GM12864 (cell line): ENCODE data around the gene SP110.
"Not testable (repeated sequence)": the region's sequence is repeated elsewhere in the genome, so short reads cannot be mapped to it uniquely, and the experiment has no call there.

Source experiments
- DNase-seq: peaks from one replicate; pipeline ENCODE4 v3.0.0-alpha.2; 2011; ENCODE audit warnings: low read depth
- H3K4me3 ChIP-seq: 2 replicates; pipeline ENCODE4 v1.5.1; 2011; ENCODE audit warnings: mild to moderate bottlenecking, low read depth, low read length, control low read depth
- TF ChIP-seq, protein P1 (sequence below): IDR thresholded peaks from 2 replicates; pipeline ENCODE4 v1.5.1; 2011; ENCODE audit warnings: low read depth, mild to moderate bottlenecking, moderate library complexity, low read length, control low read depth, inconsistent platforms; ENCODE audit errors: missing control alignments

The SP110 gene

DNA sequence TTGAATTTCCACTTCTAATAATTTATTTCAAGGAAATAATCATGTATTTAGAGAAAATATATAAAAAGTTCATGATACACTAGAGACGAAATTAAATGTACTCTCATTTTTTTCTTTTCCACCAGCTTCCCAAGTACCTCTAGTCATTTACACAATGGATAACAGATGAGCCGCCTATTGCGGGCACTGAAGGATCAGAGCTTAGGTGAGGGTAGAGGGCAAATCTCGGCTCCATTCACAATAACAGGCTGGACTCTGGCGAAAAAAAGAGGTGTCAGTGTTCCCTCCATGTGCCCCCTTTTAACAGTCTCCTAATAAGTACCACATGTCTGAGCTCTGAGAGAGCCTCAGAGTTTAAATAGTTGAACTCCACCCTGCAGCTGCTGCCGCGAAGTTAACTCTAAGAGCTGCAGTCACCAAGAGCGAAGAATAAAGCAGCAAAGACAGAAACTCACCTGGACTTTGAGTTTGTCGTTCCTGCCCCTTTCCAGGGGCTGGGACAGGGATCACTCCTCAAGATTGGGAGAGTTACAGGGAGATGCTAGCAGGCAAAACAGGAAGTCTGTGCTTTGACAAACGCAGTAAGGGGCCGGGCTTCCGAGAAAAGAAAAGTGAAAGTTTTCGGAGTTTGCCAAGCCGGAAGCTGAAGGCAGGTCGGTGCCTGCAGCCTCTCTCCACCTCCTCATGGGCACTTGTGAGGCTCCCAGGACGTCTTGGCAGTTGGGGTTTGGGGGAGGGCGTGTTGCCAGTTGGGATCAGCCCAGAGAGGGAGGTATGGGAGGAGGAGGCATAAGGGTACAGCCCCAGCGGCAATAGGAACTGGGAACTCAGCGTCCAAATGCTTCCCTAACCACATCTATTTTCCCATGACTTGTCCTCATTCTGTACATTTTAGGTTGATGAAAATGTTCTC lies at the start of gene SP110:
SP110 (minus strand) TSS at position 566 of the 913 bp plus-strand sequence. CDS start 3,057 bp downstream, outside the sequence.
- DNase-seq = peak; percentile 70
- TF ChIP-seq, protein P1, sequence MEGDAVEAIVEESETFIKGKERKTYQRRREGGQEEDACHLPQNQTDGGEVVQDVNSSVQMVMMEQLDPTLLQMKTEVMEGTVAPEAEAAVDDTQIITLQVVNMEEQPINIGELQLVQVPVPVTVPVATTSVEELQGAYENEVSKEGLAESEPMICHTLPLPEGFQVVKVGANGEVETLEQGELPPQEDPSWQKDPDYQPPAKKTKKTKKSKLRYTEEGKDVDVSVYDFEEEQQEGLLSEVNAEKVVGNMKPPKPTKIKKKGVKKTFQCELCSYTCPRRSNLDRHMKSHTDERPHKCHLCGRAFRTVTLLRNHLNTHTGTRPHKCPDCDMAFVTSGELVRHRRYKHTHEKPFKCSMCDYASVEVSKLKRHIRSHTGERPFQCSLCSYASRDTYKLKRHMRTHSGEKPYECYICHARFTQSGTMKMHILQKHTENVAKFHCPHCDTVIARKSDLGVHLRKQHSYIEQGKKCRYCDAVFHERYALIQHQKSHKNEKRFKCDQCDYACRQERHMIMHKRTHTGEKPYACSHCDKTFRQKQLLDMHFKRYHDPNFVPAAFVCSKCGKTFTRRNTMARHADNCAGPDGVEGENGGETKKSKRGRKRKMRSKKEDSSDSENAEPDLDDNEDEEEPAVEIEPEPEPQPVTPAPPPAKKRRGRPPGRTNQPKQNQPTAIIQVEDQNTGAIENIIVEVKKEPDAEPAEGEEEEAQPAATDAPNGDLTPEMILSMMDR = no peak

DNA sequence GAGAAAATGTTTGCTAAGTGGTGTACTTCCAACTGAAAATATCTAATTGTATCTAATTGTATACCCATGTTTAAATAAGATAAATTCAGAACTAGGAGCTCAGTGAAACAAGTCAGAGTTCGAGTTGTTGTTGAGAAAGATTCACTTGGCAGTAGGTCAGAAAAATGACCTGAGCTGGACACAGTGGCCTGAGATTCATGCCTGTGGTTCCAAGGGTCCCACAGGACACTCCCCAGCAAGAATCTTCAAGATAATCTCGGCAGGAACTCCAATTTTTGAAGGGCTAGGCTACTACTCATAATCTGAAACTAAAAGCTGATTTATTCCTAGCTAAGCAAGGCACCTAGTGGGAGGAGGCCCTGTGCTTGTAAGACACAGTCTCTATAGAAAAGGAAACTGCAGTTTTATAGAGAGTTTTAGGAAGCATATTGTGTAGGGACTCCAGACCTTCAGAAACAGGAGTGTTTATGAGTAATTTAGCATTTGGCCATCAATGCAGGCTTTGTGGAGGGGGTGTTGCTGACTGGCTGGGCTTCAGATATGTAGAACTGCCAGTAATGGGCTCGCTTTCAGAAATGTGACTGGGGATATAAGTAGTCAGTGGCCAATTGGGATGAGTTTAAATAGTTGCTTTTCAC lies 48.9 kb upstream of the SP110 start:
- DNase-seq = no peak
- H3K4me3 ChIP-seq = no peak overlapping the region
- TF ChIP-seq, protein P1 = no peak

More for the DNA sequence above, at the start of gene SP110:
- H3K4me3 ChIP-seq = peak within 1 kb of the TSS; percentile 69

DNA sequence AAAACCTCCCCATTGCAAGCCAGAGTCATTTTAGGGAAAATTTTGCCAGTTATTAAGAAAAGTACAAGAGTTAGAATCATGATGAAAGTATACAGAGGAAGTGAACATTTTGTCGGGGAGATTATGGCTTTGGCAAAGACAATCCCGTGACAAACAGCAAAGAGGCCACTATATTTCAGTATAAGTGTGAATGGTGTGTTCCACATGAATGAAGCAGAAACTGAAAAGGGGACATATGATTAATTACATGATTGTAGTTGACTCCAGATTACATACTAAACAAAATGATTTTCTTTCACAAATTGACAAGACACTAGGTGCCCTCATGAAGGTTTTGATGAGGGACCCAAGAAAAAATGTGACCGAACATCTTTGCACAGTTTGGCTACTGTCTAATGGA lies 47.8 kb upstream of the SP110 start:
- H3K4me3 ChIP-seq = no peak overlapping the region
- DNase-seq = peak; percentile 41
- TF ChIP-seq, protein P1 = no peak

DNA sequence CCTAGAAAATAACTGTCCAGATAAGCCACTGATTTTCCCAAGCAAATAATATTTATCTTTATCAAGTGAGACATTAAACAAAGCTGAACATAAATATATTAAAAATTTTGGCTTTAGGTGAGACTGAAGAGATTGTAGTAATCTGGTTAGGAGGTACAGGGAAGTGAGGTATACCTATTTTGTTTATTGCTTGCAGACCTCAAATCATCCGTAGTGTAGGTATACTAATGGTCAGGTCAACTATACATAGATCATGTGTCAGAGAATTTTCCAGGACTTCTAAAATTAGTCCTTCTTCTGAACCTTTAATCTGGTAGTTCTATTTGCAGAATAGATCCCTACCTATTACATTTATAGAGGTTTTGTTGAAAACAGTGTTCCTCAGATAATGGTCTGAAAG lies 47.3 kb upstream of the SP110 start:
- TF ChIP-seq, protein P1 = no peak
- no peak overlapping the region for H3K4me3 ChIP-seq
- DNase-seq = no peak

- DNase-seq = no peak
- TF ChIP-seq, protein P1 = no peak
- H3K4me3 ChIP-seq = no peak overlapping the region
Observed at GRCh38 chr2:230266638-230267037, 46.9 kb upstream of the SP110 start.

GRCh38 chr2:230264945-230265344 lies 45.2 kb upstream of the SP110 start:
- not testable (repeated sequence) for H3K4me3 ChIP-seq, DNase-seq

GRCh38 chr2:230262246-230262645 lies 42.5 kb upstream of the SP110 start:
- TF ChIP-seq, protein P1 = no peak
- no peak for DNase-seq
- no peak overlapping the region for H3K4me3 ChIP-seq
